ENCODE results near the gene GCFC2. TPM values are rescaled to one million over a fixed set of nuclear protein-coding genes. Genes with fewer than 3 reads are reported as not detected.

Gene GCFC2

DNA sequence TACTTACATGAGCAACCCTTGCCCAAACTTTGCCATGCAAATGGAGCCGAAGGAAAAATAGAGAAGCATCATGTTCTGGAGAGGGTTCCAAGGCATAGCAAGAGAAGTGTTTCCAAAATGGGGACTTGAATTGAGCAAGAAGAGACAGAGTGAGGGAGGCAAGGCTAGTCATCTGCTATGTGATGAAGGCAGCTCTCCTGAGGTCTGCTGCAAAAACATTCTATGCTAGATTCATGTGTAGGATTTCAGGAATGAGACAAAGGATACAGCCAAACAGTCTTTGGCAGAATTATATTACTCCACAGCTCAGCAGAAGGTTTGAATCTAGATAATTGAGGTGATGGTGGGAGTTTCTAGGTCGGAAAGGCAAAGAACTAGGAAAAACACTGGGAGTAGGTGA is 88.2 kb downstream of the GCFC2 start:
- H3K4me2 ChIP-seq (ENCODE audit: low read length), result no peak overlapping the region
- H3K4me1 ChIP-seq (ENCODE audit: control insufficient read depth, insufficient read depth, low read length), result peaks cover 12% of the 10 kb centered on the region
- H3K4me3 ChIP-seq (ENCODE audit: low read length), result no peak overlapping the region
- H3K9ac ChIP-seq (ENCODE audit: low read depth, low read length), result no peak overlapping the region
- H3K27me3 ChIP-seq (ENCODE audit: control insufficient read depth, insufficient read depth, low read length), result no peaks in the 10 kb centered on the region
- no peaks in the 10 kb centered on the region for H3K9me3 ChIP-seq (replicated peaks; ENCODE audit: low read length)
- H3K36me3 ChIP-seq (ENCODE audit: insufficient read depth, low read length), result no peaks in the 10 kb centered on the region

DNA sequence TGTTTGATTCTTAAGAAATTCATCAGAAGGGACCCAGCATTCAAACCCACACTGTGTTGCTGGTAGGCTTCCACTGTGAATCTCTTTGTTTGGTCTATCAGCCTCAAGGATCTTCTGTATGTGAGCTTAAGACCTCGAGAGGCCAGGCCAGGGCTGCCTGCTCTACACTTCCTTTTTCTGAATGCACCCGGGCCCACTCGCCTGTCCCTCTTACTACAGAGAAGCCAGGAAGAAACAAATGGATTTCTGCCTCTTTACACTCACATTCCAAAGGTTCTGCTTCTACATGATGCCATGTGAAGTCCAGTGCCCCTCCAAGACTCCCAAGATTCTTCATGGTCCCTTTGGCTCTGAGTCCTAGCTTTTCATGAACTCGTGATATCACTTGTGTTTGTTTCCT is 89.5 kb downstream of the GCFC2 start:
- no peak overlapping the region for H3K4me2 ChIP-seq (ENCODE audit: low read length)

DNA sequence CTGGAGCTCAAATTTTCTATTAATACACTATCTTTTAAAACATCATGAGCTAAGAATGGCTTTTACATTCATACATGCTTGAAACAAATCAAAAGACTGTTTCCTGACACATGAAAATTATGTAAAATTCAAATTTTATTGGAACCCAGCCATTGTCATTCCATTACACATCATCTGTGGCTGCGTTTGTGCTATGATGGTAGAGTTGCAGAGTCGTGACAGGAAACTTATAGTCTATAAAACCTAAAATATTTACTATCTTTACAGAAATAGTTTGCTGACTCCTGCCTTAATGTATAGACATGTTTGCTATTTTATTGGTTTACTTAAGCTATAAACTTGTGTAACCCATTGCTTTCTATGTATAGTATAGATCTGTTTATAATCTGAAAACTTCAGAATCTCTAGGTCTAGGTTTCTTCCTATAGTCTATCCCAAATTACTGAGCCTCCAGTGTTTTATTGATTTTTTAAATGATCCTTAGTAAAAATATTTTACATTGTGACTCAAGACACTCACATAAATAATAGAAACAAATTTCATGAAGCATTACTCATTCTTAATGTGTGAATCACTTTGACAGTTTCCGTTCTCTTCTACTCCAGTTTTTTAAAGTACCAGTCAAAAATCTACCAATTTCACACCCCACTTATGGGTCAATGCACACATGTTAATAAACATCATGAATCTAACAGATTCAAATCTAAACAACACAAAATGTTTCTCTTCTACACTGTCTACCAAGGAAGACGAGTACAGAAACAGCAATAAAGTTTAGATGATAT is 90.6 kb downstream of the GCFC2 start:
- H3K4me2 ChIP-seq (ENCODE audit: low read length), result peak overlapping the region; percentile 0
- H3K9ac ChIP-seq (ENCODE audit: low read depth, low read length), result no peak overlapping the region
- no peaks in the 10 kb centered on the region for H3K9me3 ChIP-seq (replicated peaks; ENCODE audit: low read length)
- H3K36me3 ChIP-seq (ENCODE audit: insufficient read depth, low read length), result no peaks in the 10 kb centered on the region
- H3K4me1 ChIP-seq (ENCODE audit: control insufficient read depth, insufficient read depth, low read length), result peaks cover 12% of the 10 kb centered on the region
- H3K4me3 ChIP-seq (ENCODE audit: low read length), result no peak overlapping the region
- H3K27me3 ChIP-seq (ENCODE audit: control insufficient read depth, insufficient read depth, low read length), result no peaks in the 10 kb centered on the region

More for the DNA sequence above, 89.5 kb downstream of the GCFC2 start:
- no peaks in the 10 kb centered on the region for H3K36me3 ChIP-seq (ENCODE audit: insufficient read depth, low read length)
- H3K9ac ChIP-seq (ENCODE audit: low read depth, low read length), result no peak overlapping the region
- H3K27me3 ChIP-seq (ENCODE audit: control insufficient read depth, insufficient read depth, low read length), result no peaks in the 10 kb centered on the region
- no peak overlapping the region for H3K4me3 ChIP-seq (ENCODE audit: low read length)
- H3K4me1 ChIP-seq (ENCODE audit: control insufficient read depth, insufficient read depth, low read length), result peaks cover 12% of the 10 kb centered on the region
- H3K9me3 ChIP-seq (replicated peaks; ENCODE audit: low read length), result no peaks in the 10 kb centered on the region

DNA sequence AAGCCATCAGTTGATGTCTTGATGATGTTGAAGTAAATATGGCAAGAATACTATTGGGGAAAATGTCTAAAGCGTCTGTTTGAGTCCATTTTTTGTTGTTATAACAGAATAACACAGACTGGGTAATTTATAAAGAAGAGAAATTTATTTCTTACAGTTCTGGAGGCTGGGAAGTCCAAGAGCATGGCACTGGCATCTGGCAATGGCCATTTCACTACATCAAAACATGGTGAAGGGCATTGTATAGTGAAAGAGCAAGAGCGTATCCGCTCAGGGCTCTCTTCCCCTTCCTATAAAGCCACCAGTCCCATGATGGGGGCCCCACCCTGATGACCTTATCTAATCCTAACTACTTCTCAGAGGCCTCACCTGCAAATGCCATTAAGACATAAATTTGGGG is 93.8 kb downstream of the GCFC2 start:
- H3K36me3 ChIP-seq (ENCODE audit: insufficient read depth, low read length), result no peaks in the 10 kb centered on the region
- peaks cover 2% of the 10 kb centered on the region for H3K27me3 ChIP-seq (ENCODE audit: control insufficient read depth, insufficient read depth, low read length)
- peaks cover 12% of the 10 kb centered on the region for H3K4me1 ChIP-seq (ENCODE audit: control insufficient read depth, insufficient read depth, low read length)
- no peak overlapping the region for H3K9ac ChIP-seq (ENCODE audit: low read depth, low read length)
- no peak overlapping the region for H3K4me3 ChIP-seq (ENCODE audit: low read length)
- H3K4me2 ChIP-seq (ENCODE audit: low read length), result no peak overlapping the region
- no peaks in the 10 kb centered on the region for H3K9me3 ChIP-seq (replicated peaks; ENCODE audit: low read length)

DNA sequence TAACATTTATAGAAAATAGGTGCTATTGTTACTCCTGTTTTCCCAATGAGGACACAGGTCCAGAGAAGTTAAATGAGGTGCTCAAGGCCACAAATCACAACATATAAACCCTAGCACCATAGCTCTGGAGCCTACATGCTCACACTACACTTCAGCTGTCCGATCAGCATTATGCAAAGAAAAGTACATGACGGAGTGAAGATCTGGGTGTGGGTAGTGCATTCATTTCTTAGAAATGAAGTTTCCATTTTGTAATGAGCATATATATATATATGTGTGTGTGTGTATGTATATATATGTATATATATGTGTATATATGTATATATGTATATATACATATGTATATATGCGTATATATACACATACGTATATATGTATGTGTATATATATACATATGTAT is 94.3 kb downstream of the GCFC2 start:
- Histone ChIP-seq H3K4me1 (ENCODE audit: control insufficient read depth, insufficient read depth, low read length) (peaks cover 12% of the 10 kb centered on the region), H3K4me3 (ENCODE audit: low read length) (no peak overlapping the region), H3K36me3 (ENCODE audit: insufficient read depth, low read length) (no peaks in the 10 kb centered on the region), H3K27me3 (ENCODE audit: control insufficient read depth, insufficient read depth, low read length) (peaks cover 4% of the 10 kb centered on the region), H3K9ac (ENCODE audit: low read depth, low read length) (no peak overlapping the region), H3K9me3 (replicated peaks; ENCODE audit: low read length) (no peaks in the 10 kb centered on the region), H3K4me2 (ENCODE audit: low read length) (no peak overlapping the region)

DNA sequence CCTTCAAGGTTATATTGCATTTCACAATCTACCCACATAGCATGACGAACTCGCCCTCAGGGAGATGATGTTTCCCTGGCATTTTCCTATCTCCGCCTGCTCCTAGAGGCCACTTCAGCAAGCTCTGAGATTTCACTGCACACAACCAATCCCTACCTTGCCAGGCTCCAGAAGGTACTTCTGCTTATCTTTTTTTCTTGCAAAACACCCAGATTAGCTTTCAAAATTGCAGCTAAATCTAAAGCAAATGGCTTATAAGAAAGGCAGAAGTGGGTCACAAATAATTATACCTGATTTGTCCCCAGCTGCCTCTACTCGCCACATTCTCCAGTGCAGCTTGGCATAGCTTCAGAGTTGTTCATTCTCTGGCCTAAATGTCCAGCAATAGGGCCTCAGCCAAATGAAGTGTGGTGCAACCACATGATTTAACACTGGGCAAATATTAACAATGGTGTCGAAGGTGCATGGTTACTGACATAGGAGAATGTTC is 96.5 kb downstream of the GCFC2 start:
- Histone ChIP-seq H3K9ac (ENCODE audit: low read depth, low read length) (no peak overlapping the region), H3K4me1 (ENCODE audit: control insufficient read depth, insufficient read depth, low read length) (no peaks in the 10 kb centered on the region), H3K9me3 (replicated peaks; ENCODE audit: low read length) (no peaks in the 10 kb centered on the region)

DNA sequence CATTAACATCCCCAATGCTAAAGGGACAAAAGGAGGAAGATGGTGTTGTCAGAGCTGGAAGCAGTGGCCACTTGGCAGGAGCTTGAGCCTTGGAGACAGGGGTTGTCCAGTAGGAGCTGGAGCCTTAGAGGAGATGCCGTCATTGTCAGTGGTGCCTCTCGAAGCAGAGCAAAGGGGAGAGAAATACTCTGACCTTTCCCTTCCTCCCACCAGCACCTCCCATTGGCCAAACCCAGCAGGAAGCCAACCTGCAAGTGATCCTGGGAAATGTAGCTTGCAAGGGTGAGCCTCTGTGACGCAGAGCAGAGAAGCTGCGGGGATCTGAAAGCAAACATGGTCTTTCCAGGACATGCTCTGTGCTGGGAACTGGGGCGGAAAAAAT is 97.9 kb downstream of the GCFC2 start:
- H3K4me1 ChIP-seq (ENCODE audit: control insufficient read depth, insufficient read depth, low read length), result peaks cover 12% of the 10 kb centered on the region
- no peak overlapping the region for H3K4me2 ChIP-seq (ENCODE audit: low read length)
- H3K9me3 ChIP-seq (replicated peaks; ENCODE audit: low read length), result no peaks in the 10 kb centered on the region
- no peak overlapping the region for H3K9ac ChIP-seq (ENCODE audit: low read depth, low read length)
- peaks cover 16% of the 10 kb centered on the region for H3K27me3 ChIP-seq (ENCODE audit: control insufficient read depth, insufficient read depth, low read length)
- no peak overlapping the region for H3K4me3 ChIP-seq (ENCODE audit: low read length)
- no peaks in the 10 kb centered on the region for H3K36me3 ChIP-seq (ENCODE audit: insufficient read depth, low read length)

More for the DNA sequence above, 96.5 kb downstream of the GCFC2 start:
- H3K27me3 ChIP-seq (ENCODE audit: control insufficient read depth, insufficient read depth, low read length), result peaks cover 16% of the 10 kb centered on the region
- no peaks in the 10 kb centered on the region for H3K36me3 ChIP-seq (ENCODE audit: insufficient read depth, low read length)
- H3K4me3 ChIP-seq (ENCODE audit: low read length), result no peak overlapping the region
- no peak overlapping the region for H3K4me2 ChIP-seq (ENCODE audit: low read length)

Small RNAs within 50 kb of the gene (small RNA-seq; reads per million reads assigned to genes)
- not detected for gene RF00012
